Measurements from ENCODE around the gene PHKB.

DNA sequence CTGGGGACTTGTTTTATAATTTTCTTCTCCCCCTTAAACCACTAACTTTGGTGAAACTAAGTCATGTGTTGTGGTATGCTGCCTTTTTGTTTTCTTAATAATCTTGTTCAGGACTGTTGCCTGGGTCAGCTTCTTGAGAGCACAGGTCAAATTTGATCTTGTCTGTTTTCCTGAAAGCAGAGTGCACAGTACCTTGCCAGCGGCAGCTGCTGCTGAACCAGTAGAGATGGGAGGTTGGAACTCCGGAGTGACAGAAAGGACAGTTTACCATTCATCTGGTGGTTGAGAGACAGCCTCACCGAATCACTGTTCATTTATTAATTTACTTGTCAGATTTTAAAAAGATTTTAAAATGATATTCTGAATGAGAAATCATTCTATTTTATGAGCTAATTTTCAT, 125.0 kb downstream of the PHKB start:
- TF ChIP-seq, protein P1, sequence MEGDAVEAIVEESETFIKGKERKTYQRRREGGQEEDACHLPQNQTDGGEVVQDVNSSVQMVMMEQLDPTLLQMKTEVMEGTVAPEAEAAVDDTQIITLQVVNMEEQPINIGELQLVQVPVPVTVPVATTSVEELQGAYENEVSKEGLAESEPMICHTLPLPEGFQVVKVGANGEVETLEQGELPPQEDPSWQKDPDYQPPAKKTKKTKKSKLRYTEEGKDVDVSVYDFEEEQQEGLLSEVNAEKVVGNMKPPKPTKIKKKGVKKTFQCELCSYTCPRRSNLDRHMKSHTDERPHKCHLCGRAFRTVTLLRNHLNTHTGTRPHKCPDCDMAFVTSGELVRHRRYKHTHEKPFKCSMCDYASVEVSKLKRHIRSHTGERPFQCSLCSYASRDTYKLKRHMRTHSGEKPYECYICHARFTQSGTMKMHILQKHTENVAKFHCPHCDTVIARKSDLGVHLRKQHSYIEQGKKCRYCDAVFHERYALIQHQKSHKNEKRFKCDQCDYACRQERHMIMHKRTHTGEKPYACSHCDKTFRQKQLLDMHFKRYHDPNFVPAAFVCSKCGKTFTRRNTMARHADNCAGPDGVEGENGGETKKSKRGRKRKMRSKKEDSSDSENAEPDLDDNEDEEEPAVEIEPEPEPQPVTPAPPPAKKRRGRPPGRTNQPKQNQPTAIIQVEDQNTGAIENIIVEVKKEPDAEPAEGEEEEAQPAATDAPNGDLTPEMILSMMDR (conservative IDR thresholded peaks at IDR 0.05), result no peak
- TF ChIP-seq EZH2 (IDR thresholded peaks at IDR 0.05; ENCODE audit: low read depth), result no peak

Data from PC-9 (cell line).